GM12878 (cell line): Measurements from ENCODE around the gene PLSCR3. TPM values are rescaled to one million over a fixed set of nuclear protein-coding genes. Genes with fewer than 3 reads are reported as not detected.

Experiments
- ATAC-seq: fragments of 200-7000 bp; cut with Tn5 transposase; 3 replicates; pipeline ENCODE4 v1.9.1; 2020; ENCODE audit warnings: mild to moderate bottlenecking, moderate library complexity
- BruUV-seq: library from RNA; stranded (reverse); fragments of 400-500 nt; replicated peaks from 2 replicates; lab custom pipeline; 2021; lab: Mats Ljungman, UMichigan
- CTCF ChIA-PET: fragments of 300-600 bp; sonication (Branson Sonifier 250); formaldehyde crosslinking; extraction: SDS; loops from one replicate; lab custom pipeline; 2021; ENCODE audit warnings: inconsistent platforms; lab: Yijun Ruan, JAX
- POLR2A ChIA-PET: fragments of 350-600 bp; formaldehyde crosslinking; extraction: SDS; loops from one replicate; lab custom pipeline; 2021; ENCODE audit warnings: inconsistent platforms; lab: Charles Lee
- RAD21 ChIA-PET: fragments of 300-600 bp; sonication (Branson Sonifier 250); formaldehyde crosslinking; loops from one replicate; lab custom pipeline; 2023; ENCODE audit warnings: antibody characterized with exemption; ENCODE audit not compliant: unreplicated experiment; lab: Charles Lee
- SMC1A ChIA-PET: fragments of 300-600 bp; sonication (Branson Sonifier 250); formaldehyde crosslinking; loops from one replicate; lab custom pipeline; 2023; ENCODE audit not compliant: unreplicated experiment, uncharacterized antibody; lab: Charles Lee
- DNase-seq: peaks from one replicate; pipeline ENCODE4 v3.0.0-alpha.2; 2011; ENCODE audit warnings: low read depth, low spot score
- FAIRE-seq: peaks from 3 replicates; lab custom pipeline; 2011; peaks lifted over from hg19 to GRCh38; lab: Jason Lieb, UNC
- H2AFZ ChIP-seq: 2 replicates; pipeline ENCODE4 v1.6.0; 2011; ENCODE audit warnings: low read depth, low read length, control low read depth; ENCODE audit not compliant: control insufficient read depth
- H3K27ac ChIP-seq: 2 replicates; pipeline ENCODE4 v1.5.1; 2011; ENCODE audit warnings: control low read depth; ENCODE audit not compliant: control insufficient read depth, insufficient read depth
- H3K27me3 ChIP-seq, 2 experiments: replicated peaks in 1 of 2; 2 replicates each; pipeline versions ENCODE4 v1.6.0 to v1.6.1; 2011; ENCODE audit warnings: low read length in 1 of 2; ENCODE audit not compliant: control insufficient read depth in 2 of 2, insufficient read depth in 2 of 2
- H3K36me3 ChIP-seq, 2 experiments: 2 replicates each; pipeline ENCODE4 v1.5.1; 2011; ENCODE audit warnings: low read length in 1 of 2; ENCODE audit not compliant: control insufficient read depth in 2 of 2, insufficient read depth in 2 of 2
- H3K4me1 ChIP-seq: 2 replicates; pipeline ENCODE4 v1.6.1; 2011; ENCODE audit warnings: mild to moderate bottlenecking, low read length, moderate library complexity, mixed read lengths; ENCODE audit not compliant: control insufficient read depth, insufficient read depth
- H3K4me2 ChIP-seq: 2 replicates; pipeline ENCODE4 v1.6.0; 2011; ENCODE audit warnings: control low read depth; ENCODE audit not compliant: control insufficient read depth, insufficient read depth
- H3K4me3 ChIP-seq: fragments of 200-600 bp; sonication (generic); 2 replicates; pipeline ENCODE4 v1.5.1; 2016
- H3K79me2 ChIP-seq: 2 replicates; pipeline ENCODE4 v1.6.0; 2011; ENCODE audit warnings: low read length; ENCODE audit not compliant: control insufficient read depth, insufficient read depth
- H3K9ac ChIP-seq: 2 replicates; pipeline ENCODE4 v1.8.0; 2011; ENCODE audit warnings: low read length, control low read depth, mixed read lengths; ENCODE audit not compliant: control insufficient read depth, insufficient read depth
- H3K9me3 ChIP-seq: replicated peaks from 3 replicates; pipeline ENCODE4 v1.5.1; 2011; ENCODE audit warnings: mild to moderate bottlenecking, low read length; ENCODE audit not compliant: control insufficient read depth, insufficient read depth
- H4K20me1 ChIP-seq: 2 replicates; pipeline ENCODE4 v1.6.0; 2011; ENCODE audit not compliant: control insufficient read depth, insufficient read depth
- BCL11A ChIP-seq: IDR thresholded peaks from 2 replicates; pipeline ENCODE4 v1.6.1; 2011; ENCODE audit warnings: low read depth, low read length
- CREB1 ChIP-seq: IDR thresholded peaks from 2 replicates; pipeline ENCODE4 v1.6.1; 2012; ENCODE audit warnings: low read depth, mild to moderate bottlenecking, inconsistent platforms
- ESRRA ChIP-seq: IDR thresholded peaks from 2 replicates; pipeline ENCODE4 v1.6.1; 2012; ENCODE audit warnings: mild to moderate bottlenecking, low read length, improper control_type of control experiment
- IRF3 ChIP-seq: fragments of 450-650 bp; IDR thresholded peaks from 2 replicates; pipeline ENCODE4 v1.6.1; 2014; ENCODE audit warnings: mild to moderate bottlenecking
- NR2C1 ChIP-seq: fragments of 450-650 bp; IDR thresholded peaks from 2 replicates; pipeline ENCODE4 v1.6.1; 2017; ENCODE audit warnings: antibody characterized with exemption, mild to moderate bottlenecking, moderate library complexity
- SRF ChIP-seq, 2 experiments: IDR thresholded peaks; 2 replicates each; pipeline ENCODE4 v1.6.1; 2011; ENCODE audit warnings: low read depth in 2 of 2, low read length in 2 of 2, mild to moderate bottlenecking in 1 of 2, moderate library complexity in 1 of 2
- TCF12 ChIP-seq: IDR thresholded peaks from 2 replicates; pipeline ENCODE4 v1.6.1; 2011; ENCODE audit warnings: low read depth, mild to moderate bottlenecking, low read length
- YBX1 ChIP-seq: fragments of 450-650 bp; IDR thresholded peaks from 2 replicates; pipeline ENCODE4 v1.6.1; 2016; ENCODE audit warnings: antibody characterized with exemption
- ZBTB11 ChIP-seq: fragments of 450-650 bp; formaldehyde crosslinking; IDR thresholded peaks from 2 replicates; pipeline ENCODE4 v1.5.0; 2022; ENCODE audit warnings: mild to moderate bottlenecking, missing genetic modification characterization
- ZNF24 ChIP-seq: fragments of 450-650 bp; IDR thresholded peaks from 2 replicates; pipeline ENCODE4 v1.6.1; 2017; ENCODE audit warnings: antibody characterized with exemption, mild to moderate bottlenecking
- WGBS: methylation state at CpG from one replicate; pipeline ENCODE4 v1.1.6; 2016; ENCODE audit warnings: low lambda C conversion rate; ENCODE audit not compliant: insufficient replicate concordance, insufficient coverage; ENCODE audit errors: missing lambda C conversion rate; 5-methylcytosine and 5-hydroxymethylcytosine counted together
- in situ Hi-C: fragments of 300-500 bp; cut with MboI; formaldehyde crosslinking; loops from 9 replicates; pipeline ENCODE4 v1.14.3; 2018; ENCODE audit warnings: mixed read lengths
- intact Hi-C: fragments of 100-400 bp; cut with micrococcal nuclease; formaldehyde crosslinking; loops from one replicate; pipeline ENCODE4 v1.14.2; 2022; ENCODE audit not compliant: unreplicated experiment
- polyA plus RNA-seq, 11 experiments: library from polyadenylated mRNA; depleted of rRNA in 4 of 11; unstranded in 6 of 11; stranded (reverse) in 5 of 11; fragments of >200 nt; fragmentation: Nextera tagmentation in 4 of 11; fragmentation: Illumina TruSeq in 1 of 11; extraction: Ambion mirVana in 4 of 11; extraction: Trizol in 1 of 11; gene quantifications; 1 replicate in 1 of 11; 2 replicates in 10 of 11; pipeline versions ENCODE4 v1.2.1 to v1.2.3, GENCODE V29; 2011 to 2016; ENCODE audit warnings: inconsistent platforms in 2 of 11, missing spikeins in 2 of 11, low read depth in 1 of 11
- total RNA-seq, 4 experiments: library from RNA; depleted of rRNA in 3 of 4; stranded (reverse); fragments of >200 nt in 3 of 4; fragmentation: Illumina TruSeq in 1 of 4; extraction: Trizol in 1 of 4; gene quantifications; 2 replicates each; pipeline versions ENCODE4 v1.2.1 to v1.2.3, GENCODE V29; 2013 to 2021
- TF ChIP-seq, protein P1 (sequence below): IDR thresholded peaks from 2 replicates; pipeline ENCODE4 v1.6.1; 2011; ENCODE audit warnings: mild to moderate bottlenecking, low read depth, low read length, moderate library complexity; ENCODE audit not compliant: insufficient replicate concordance
- TF ChIP-seq, protein P2 (sequence below): fragments of 450-650 bp; IDR thresholded peaks from 2 replicates; pipeline ENCODE4 v1.6.1; 2018; ENCODE audit warnings: mild to moderate bottlenecking, low read depth, moderate library complexity; ENCODE audit not compliant: partially characterized antibody

The PLSCR3 gene
- total and polyA plus RNA-seq, 10 of the 15 experiments (the other 5 are each of a cell fraction or from before 2014, with no cell fraction given), result 9.9 to 51.4 (median 43.4) TPM

DNA sequence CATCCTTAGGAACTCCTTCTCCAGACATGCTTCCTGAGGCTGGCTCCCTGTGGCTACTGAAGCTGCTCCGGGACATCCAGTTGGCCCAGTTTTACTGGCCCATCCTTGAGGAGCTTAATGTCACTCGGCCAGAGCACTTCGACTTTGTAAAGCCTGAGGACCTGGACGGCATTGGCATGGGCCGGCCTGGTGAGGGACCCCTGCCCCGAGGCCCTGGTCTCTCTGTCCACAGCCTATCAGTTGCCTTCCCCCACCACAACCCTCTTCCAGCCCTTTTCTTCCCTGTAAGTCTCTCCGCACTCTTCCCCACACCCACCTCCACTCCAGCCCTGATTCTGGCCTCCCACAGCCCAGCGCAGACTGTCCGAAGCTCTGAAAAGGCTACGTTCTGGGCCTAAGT, 11.4 kb downstream of the PLSCR3 start:
- Histone ChIP-seq H3K36me3 (no peaks in the 10 kb centered on the region), H3K27me3 (peaks cover 4 to 5% of the 10 kb centered on the region in 2 experiments; a peak in 3 of 4 replicates), H3K4me3 (no peak overlapping the region), H3K4me1 (peaks cover 8% of the 10 kb centered on the region; the same call in 1 of the 2 replicates), H2AFZ (no peak overlapping the region), H3K79me2 (no peaks in the 10 kb centered on the region), H3K9me3 (peaks cover 3% of the 10 kb centered on the region; the same call in 2 of the 3 replicates), H3K4me2 (no peak overlapping the region), H4K20me1 (no peaks in the 10 kb centered on the region), H3K27ac (no peak overlapping the region), H3K9ac (no peak overlapping the region)
- DNase-seq (no peak), ATAC-seq (no peak), FAIRE-seq (no peak)
- no peak for TF ChIP-seq ZBTB11 (CRISPR knock-in tag)
- TF ChIP-seq, protein P1, sequence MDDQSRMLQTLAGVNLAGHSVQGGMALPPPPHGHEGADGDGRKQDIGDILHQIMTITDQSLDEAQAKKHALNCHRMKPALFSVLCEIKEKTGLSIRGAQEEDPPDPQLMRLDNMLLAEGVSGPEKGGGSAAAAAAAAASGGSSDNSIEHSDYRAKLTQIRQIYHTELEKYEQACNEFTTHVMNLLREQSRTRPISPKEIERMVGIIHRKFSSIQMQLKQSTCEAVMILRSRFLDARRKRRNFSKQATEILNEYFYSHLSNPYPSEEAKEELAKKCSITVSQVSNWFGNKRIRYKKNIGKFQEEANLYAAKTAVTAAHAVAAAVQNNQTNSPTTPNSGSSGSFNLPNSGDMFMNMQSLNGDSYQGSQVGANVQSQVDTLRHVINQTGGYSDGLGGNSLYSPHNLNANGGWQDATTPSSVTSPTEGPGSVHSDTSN, result no peak
- TF ChIP-seq, protein P2, sequence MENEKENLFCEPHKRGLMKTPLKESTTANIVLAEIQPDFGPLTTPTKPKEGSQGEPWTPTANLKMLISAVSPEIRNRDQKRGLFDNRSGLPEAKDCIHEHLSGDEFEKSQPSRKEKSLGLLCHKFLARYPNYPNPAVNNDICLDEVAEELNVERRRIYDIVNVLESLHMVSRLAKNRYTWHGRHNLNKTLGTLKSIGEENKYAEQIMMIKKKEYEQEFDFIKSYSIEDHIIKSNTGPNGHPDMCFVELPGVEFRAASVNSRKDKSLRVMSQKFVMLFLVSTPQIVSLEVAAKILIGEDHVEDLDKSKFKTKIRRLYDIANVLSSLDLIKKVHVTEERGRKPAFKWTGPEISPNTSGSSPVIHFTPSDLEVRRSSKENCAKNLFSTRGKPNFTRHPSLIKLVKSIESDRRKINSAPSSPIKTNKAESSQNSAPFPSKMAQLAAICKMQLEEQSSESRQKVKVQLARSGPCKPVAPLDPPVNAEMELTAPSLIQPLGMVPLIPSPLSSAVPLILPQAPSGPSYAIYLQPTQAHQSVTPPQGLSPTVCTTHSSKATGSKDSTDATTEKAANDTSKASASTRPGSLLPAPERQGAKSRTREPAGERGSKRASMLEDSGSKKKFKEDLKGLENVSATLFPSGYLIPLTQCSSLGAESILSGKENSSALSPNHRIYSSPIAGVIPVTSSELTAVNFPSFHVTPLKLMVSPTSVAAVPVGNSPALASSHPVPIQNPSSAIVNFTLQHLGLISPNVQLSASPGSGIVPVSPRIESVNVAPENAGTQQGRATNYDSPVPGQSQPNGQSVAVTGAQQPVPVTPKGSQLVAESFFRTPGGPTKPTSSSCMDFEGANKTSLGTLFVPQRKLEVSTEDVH, result no peak
- no peak for TF ChIP-seq YBX1
- TF ChIP-seq SRF (IDR thresholded peaks at IDR 0.05; ENCODE audit: low read depth in 2 of 2, low read length in 2 of 2), result no peak
- TF ChIP-seq ZNF24, result no peak
- no peak for TF ChIP-seq BCL11A
- no peak for TF ChIP-seq TCF12
- TF ChIP-seq CREB1, result no peak
- no peak for TF ChIP-seq NR2C1
- TF ChIP-seq IRF3, result no peak
- TF ChIP-seq ESRRA, result no peak
- ChIA-PET SMC1A (no interaction called here), RAD21 (no interaction called here), POLR2A (interaction anchor here (0.6 kb wide), 1 partner anchor 104 kb away, joined by 3 read pairs; no protein-coding TSS in a partner anchor), CTCF (no interaction called here)
- in situ Hi-C loops (no loop called here), intact Hi-C loops (no loop called here)
- 69% methylated on average over 10 of the region's 10 CpGs for WGBS
- BruUV-seq, result no TSS peak
